ENCODE data around the gene SLC9A6.

The SLC9A6 gene

DNA sequence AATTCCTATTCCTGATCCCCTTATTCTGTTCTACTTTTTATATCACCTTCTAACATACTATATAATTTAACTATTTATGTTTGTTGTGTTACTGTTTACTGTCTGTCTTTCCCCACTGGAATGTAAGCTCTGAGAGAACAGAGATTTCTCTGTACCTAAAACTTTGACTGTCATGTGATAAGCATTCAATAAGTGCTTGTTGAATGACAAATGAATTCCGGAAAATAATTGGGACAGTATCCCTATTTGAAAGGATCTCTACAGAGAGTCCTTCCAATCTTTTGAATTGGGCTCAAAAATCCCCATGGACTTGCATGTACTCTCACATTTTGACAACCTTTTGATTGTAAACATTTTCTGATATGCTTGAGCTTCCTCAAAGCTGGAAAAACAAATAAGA lies 9.8 kb upstream of the SLC9A6 start:
- TF ChIP-seq, protein P1, sequence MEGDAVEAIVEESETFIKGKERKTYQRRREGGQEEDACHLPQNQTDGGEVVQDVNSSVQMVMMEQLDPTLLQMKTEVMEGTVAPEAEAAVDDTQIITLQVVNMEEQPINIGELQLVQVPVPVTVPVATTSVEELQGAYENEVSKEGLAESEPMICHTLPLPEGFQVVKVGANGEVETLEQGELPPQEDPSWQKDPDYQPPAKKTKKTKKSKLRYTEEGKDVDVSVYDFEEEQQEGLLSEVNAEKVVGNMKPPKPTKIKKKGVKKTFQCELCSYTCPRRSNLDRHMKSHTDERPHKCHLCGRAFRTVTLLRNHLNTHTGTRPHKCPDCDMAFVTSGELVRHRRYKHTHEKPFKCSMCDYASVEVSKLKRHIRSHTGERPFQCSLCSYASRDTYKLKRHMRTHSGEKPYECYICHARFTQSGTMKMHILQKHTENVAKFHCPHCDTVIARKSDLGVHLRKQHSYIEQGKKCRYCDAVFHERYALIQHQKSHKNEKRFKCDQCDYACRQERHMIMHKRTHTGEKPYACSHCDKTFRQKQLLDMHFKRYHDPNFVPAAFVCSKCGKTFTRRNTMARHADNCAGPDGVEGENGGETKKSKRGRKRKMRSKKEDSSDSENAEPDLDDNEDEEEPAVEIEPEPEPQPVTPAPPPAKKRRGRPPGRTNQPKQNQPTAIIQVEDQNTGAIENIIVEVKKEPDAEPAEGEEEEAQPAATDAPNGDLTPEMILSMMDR (IDR thresholded peaks at IDR 0.05; ENCODE audit: low read depth, low read length, missing control alignments) = no peak
- DNase-seq (ENCODE audit: low read depth) = no peak
- no peak overlapping the region for H3K4me3 ChIP-seq (ENCODE audit: low read depth, low read length)

DNA sequence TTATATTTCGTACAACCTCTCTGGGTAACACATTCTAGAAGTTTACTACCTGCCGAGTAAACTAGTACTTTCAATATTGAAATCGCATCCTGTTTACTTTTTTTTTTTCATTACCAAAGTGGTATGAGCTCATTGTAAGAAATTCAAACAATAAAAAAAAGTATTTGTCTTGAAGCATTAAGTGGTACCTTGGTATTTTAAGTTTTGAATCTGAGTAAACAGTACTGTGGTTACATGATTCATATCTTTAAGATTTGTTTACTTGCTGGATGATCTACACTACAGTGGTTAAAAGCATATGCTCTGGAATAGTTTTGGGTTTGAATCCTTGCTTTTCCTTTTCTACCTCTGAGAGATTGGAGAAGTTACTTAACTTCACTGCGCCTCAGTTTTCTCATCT lies 7.6 kb upstream of the SLC9A6 start:
- no peak overlapping the region for H3K4me3 ChIP-seq (ENCODE audit: low read depth, low read length)
- TF ChIP-seq, protein P1 (IDR thresholded peaks at IDR 0.05; ENCODE audit: low read depth, low read length, missing control alignments) = no peak
- DNase-seq (ENCODE audit: low read depth) = no peak

DNA sequence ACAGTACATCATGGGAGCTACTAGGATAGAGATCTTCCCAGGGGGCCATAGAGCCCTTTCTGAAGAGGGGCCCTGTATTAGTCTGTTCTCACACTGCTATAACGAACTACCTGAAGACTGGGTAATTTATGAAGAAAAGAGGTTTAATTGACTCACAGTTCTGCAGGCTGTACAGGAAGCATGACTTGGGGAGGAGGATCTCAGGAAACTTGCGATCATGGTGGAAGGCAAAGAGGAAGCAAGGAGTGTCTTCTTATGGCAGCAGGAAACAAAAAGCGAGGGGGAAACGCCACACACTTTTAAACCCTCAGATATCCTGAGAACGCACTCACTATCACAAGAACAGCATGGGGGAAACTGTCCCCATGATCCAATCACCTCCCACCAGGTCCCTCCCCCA lies 4.2 kb upstream of the SLC9A6 start:
- no peak for DNase-seq (ENCODE audit: low read depth)
- H3K4me3 ChIP-seq (ENCODE audit: low read depth, low read length) = no peak overlapping the region
- TF ChIP-seq, protein P1 (IDR thresholded peaks at IDR 0.05; ENCODE audit: low read depth, low read length, missing control alignments) = no peak

GRCh38 chrX:135981668-135982067 lies 3.6 kb upstream of the SLC9A6 start:
- no peak for DNase-seq (ENCODE audit: low read depth)
- TF ChIP-seq, protein P1 (IDR thresholded peaks at IDR 0.05; ENCODE audit: low read depth, low read length, missing control alignments) = no peak
- H3K4me3 ChIP-seq (ENCODE audit: low read depth, low read length) = no peak overlapping the region

DNA sequence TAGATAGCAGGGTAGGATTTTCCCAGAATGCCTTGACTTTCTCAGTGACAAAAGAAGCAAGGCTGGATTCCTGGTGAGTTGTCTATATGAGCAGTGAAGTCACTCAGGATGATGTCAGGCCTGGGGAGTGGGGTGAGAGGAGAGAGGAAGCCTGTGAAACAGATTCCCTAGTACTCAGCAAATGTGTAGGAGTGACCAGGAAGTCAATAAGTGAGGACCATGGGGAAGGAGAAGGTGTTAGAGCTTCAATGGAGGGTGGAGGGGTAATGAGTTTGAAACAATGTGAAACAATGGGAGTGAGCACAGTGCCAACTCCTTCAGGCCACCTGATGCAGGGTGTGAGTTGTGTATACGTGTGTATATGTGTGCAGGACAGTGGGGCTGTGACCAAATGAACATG lies 2.4 kb upstream of the SLC9A6 start:
- no peak for DNase-seq (ENCODE audit: low read depth)
- no peak overlapping the region for H3K4me3 ChIP-seq (ENCODE audit: low read depth, low read length)
- TF ChIP-seq, protein P1 (IDR thresholded peaks at IDR 0.05; ENCODE audit: low read depth, low read length, missing control alignments) = no peak

GRCh38 chrX:135984256-135984655 lies 979 bp upstream of the SLC9A6 start:
- DNase-seq (ENCODE audit: low read depth) = no peak
- H3K4me3 ChIP-seq (ENCODE audit: low read depth, low read length) = no peak overlapping the region; the same call in 1 of the 2 replicates
- TF ChIP-seq, protein P1 (IDR thresholded peaks at IDR 0.05; ENCODE audit: low read depth, low read length, missing control alignments) = no peak

DNA sequence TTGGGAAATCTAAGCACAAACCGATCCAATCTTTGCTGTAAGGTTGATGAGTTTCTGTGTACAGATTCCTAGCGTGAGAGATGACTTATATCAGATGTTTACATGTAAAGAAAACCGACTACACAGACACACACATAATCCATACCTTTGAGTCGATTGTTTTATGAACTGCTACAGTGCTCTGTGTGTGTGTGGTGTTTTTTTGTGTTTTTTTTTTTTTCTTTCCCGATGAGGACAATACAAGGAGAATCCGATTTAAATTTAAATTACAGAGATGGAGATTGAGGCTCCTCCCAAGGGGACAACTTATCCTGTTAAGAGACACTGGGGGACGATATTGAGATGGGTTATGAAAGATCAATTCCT lies 461 bp upstream of the SLC9A6 start:
- DNase-seq (ENCODE audit: low read depth) = no peak
- TF ChIP-seq, protein P1 (IDR thresholded peaks at IDR 0.05; ENCODE audit: low read depth, low read length, missing control alignments) = no peak
- peak overlapping the region; percentile 63 for H3K4me3 ChIP-seq (ENCODE audit: low read depth, low read length)

All from GM12864 (cell line).